ENCODE measurements around the gene TTLL6.

Gene TTLL6

GRCh38 chr17:48720266-48721008 lies 96.6 kb downstream of the TTLL6 start:
- Histone ChIP-seq H2AFZ (ENCODE audit: low read length) (no peak overlapping the region), H3K9me3 (ENCODE audit: low read length) (no peaks in the 10 kb centered on the region), H3K9me2 (ENCODE audit: low read depth, low read length) (no peaks in the 10 kb centered on the region), H3K4me1 (ENCODE audit: insufficient read depth, low read length, severe bottlenecking) (no peaks in the 10 kb centered on the region), H3K4me2 (ENCODE audit: low read length) (no peak overlapping the region), H3K27me3 (ENCODE audit: insufficient read depth, low read length) (no peaks in the 10 kb centered on the region), H4K20me1 (ENCODE audit: insufficient read depth, low read length) (no peaks in the 10 kb centered on the region), H3F3A (ENCODE audit: insufficient read depth, low read length) (no peaks in the 10 kb centered on the region), H3K9ac (ENCODE audit: low read length) (no peak overlapping the region), H3K4me3 (ENCODE audit: low read depth, low read length, poor library complexity, severe bottlenecking) (no peak overlapping the region), H3K27ac (ENCODE audit: low read depth, low read length, poor library complexity, severe bottlenecking) (no peak overlapping the region), H3K36me3 (ENCODE audit: insufficient read depth, low read length) (no peaks in the 10 kb centered on the region), H3K79me2 (ENCODE audit: insufficient read depth, low read length) (no peaks in the 10 kb centered on the region)
- TF ChIP-seq CTCF (IDR thresholded peaks at IDR 0.05; ENCODE audit: low read length) (no peak), EZH2 (IDR thresholded peaks at IDR 0.05; ENCODE audit: borderline replicate concordance, low read length) (no peak)

- no peaks in the 10 kb centered on the region for H3K27me3 ChIP-seq (ENCODE audit: insufficient read depth, low read length)
- no peaks in the 10 kb centered on the region for H3F3A ChIP-seq (ENCODE audit: insufficient read depth, low read length)
- H3K4me1 ChIP-seq (ENCODE audit: insufficient read depth, low read length, severe bottlenecking): no peaks in the 10 kb centered on the region
- H3K9ac ChIP-seq (ENCODE audit: low read length): no peak overlapping the region
- H3K9me3 ChIP-seq (ENCODE audit: low read length): no peaks in the 10 kb centered on the region
- H3K36me3 ChIP-seq (ENCODE audit: insufficient read depth, low read length): no peaks in the 10 kb centered on the region
- no peaks in the 10 kb centered on the region for H3K79me2 ChIP-seq (ENCODE audit: insufficient read depth, low read length)
- no peak overlapping the region for H3K4me3 ChIP-seq (ENCODE audit: low read depth, low read length, poor library complexity, severe bottlenecking)
- H2AFZ ChIP-seq (ENCODE audit: low read length): no peak overlapping the region
- no peak overlapping the region for H3K27ac ChIP-seq (ENCODE audit: low read depth, low read length, poor library complexity, severe bottlenecking)
- no peak overlapping the region for H3K4me2 ChIP-seq (ENCODE audit: low read length)
- TF ChIP-seq EZH2 (IDR thresholded peaks at IDR 0.05; ENCODE audit: borderline replicate concordance, low read length) (no peak), CTCF (IDR thresholded peaks at IDR 0.05; ENCODE audit: low read length) (no peak)
- H3K9me2 ChIP-seq (ENCODE audit: low read depth, low read length): no peaks in the 10 kb centered on the region
- no peaks in the 10 kb centered on the region for H4K20me1 ChIP-seq (ENCODE audit: insufficient read depth, low read length)
These were observed 97.3 kb downstream of the TTLL6 start for GRCh38 chr17:48719642-48720265.

GRCh38 chr17:48718761-48719641 lies 98.0 kb downstream of the TTLL6 start:
- H3K9me2 ChIP-seq (ENCODE audit: low read depth, low read length): no peaks in the 10 kb centered on the region
- H3K36me3 ChIP-seq (ENCODE audit: insufficient read depth, low read length): no peaks in the 10 kb centered on the region
- H2AFZ ChIP-seq (ENCODE audit: low read length): no peak overlapping the region
- H3K9me3 ChIP-seq (ENCODE audit: low read length): no peaks in the 10 kb centered on the region
- no peaks in the 10 kb centered on the region for H3F3A ChIP-seq (ENCODE audit: insufficient read depth, low read length)
- TF ChIP-seq EZH2 (IDR thresholded peaks at IDR 0.05; ENCODE audit: borderline replicate concordance, low read length): no peak
- no peak for TF ChIP-seq CTCF (IDR thresholded peaks at IDR 0.05; ENCODE audit: low read length)
- H3K9ac ChIP-seq (ENCODE audit: low read length): no peak overlapping the region
- H3K79me2 ChIP-seq (ENCODE audit: insufficient read depth, low read length): no peaks in the 10 kb centered on the region
- no peak overlapping the region for H3K4me3 ChIP-seq (ENCODE audit: low read depth, low read length, poor library complexity, severe bottlenecking)
- no peak overlapping the region for H3K27ac ChIP-seq (ENCODE audit: low read depth, low read length, poor library complexity, severe bottlenecking)
- H4K20me1 ChIP-seq (ENCODE audit: insufficient read depth, low read length): no peaks in the 10 kb centered on the region
- H3K4me1 ChIP-seq (ENCODE audit: insufficient read depth, low read length, severe bottlenecking): no peaks in the 10 kb centered on the region
- H3K4me2 ChIP-seq (ENCODE audit: low read length): no peak overlapping the region
- no peaks in the 10 kb centered on the region for H3K27me3 ChIP-seq (ENCODE audit: insufficient read depth, low read length)
